Measurements from ENCODE around the gene TSEN2. TPM values are rescaled to one million over a fixed set of nuclear protein-coding genes. Genes with fewer than 3 reads are reported as not detected.
"Not testable (repeated sequence)": the region's sequence is repeated elsewhere in the genome, so short reads cannot be mapped to it uniquely, and the experiment has no call there.

Gene TSEN2
- total RNA-seq, 1 donor from 2014 or later, result 39.5 TPM

DNA sequence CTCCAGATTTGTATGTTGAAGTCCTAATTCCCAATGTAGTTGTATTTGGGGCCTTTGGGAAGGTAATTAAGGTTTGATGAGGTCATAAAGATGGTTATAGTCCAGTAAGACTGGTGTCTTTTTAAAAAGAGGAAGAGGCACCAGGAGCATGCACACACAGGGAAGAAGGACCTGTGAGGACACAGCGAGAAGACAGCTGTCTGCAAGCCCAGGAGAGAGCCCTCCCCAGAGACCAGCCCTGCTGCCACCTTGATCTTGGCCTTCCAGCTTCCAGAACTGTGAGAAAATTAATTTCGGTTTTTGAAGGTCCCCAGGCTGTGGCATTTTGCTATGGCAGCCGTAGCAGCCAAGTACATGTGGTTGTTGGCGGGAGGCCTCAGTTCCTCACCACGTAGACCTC is 32.8 kb upstream of the TSEN2 start:
- DNase-seq (ENCODE audit: low spot score in 2 of 2), result no peak
- FAIRE-seq, result no peak

DNA sequence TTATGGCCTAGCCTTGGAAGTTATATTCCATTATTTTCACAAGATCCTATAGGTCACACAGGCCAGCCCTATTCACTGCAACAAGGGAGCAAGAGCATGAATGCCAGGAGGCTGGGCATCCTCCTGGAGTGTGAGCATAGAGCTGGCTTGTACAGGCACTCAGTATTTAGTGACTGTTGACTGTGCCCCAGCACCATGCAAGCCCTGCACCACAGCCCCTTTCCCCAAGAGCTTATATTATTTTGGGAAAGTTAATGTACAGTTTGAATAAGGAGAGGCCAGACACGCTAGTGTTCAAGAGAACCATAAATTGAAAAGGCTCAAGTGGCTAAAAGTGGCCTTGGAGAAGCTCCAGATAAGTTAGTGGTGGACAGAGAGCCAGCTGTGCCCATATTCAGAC is 32.3 kb upstream of the TSEN2 start:
- FAIRE-seq, result no peak
- DNase-seq (ENCODE audit: low spot score in 2 of 2), result no peak

DNA sequence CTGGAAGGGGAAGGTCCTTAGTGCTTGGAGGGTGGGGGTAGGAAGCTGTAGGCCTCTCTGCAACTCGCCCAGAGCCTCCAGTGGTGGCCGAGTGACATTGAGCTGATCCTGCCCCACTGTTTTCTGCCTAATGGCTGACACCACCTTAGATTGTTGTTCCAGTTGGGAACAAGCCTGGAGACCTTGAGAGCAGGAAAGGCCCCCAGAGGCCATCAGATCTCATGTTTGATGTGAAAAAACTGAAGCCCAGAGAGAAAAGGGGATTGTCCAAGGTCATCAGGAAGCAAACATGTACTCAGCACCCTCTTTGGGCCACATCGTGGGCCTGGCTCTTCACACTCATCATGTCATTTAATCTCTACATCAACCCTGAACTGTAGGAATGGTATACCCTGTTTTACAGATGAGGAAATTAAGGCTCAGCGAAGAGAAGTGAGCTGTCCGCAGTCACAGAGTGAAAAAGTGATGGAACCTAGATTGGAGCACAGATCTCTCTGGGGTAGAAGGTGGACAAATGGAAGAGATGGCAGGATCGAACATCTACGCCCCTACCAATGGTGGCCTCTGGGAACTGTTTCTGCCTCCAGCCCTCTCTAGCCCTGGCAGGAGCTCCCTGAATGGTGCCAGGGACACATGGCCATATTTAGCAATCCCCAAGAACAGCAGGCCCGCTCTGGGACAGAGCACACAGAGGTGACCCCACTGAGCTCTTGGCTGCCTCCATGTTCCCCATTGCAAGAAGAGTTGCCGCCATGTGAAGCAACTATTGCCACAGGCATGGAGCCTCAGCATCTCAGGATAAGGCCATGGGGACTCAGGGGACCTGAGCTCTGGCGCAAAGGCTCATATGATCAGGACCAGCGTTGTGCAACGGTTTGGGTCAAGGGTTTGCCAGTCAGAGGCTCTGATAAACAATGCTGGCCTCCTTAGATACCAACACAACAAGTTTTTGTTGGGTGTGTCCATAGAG is 31.6 kb upstream of the TSEN2 start:
- DNase-seq (ENCODE audit: low spot score in 2 of 2) (no peak), FAIRE-seq (no peak)

DNA sequence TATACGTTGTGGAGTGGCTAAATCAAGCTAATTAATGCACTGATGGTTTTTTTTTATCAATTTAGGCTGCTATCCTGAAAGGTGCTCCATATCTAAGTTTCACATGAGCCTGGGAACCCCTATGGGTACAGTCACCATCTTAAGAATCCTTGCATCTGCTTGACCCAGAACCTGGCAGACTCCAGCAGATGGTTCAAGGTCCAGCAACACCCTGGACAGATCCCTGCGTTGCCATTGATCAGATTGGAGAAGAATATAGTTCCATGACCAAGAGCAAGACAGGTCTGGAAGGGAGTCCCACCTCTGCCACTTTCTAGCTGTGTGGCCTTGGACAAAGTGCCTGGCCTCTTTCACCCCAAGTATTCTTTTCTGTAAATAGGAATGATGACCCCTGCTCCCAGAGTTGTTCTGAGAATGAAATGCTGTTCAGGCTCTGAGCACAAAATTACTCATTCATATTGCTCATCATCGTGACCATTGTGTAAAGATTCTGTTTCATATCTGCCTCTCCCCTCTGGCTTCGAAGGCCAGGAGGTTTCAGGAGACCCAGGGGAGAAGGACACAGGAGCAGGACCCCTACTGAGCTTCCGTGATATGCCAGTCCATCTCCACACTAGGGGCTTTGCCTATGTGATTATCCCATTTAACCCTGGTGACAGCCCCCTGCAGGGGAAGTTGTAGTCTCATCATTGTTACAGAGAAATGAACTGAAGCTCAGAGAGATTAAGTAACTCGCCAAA is 30.0 kb upstream of the TSEN2 start:
- no peak for FAIRE-seq
- DNase-seq (ENCODE audit: low spot score in 2 of 2), result no peak

DNA sequence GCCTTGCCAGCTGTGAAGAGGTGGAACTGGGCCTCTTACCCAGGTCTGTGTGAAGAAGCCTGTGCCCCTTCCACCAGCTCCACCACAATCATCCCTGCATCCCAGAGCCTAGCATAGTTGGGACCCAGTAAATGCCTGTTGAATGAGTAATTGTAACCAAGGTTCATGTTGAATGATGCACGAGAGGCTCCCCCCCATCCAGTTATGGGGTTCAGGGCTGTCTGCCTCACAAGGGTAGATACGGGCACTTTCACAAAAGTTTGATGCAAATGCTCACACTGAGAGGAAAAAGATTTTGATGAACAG is 29.5 kb upstream of the TSEN2 start:
- DNase-seq (ENCODE audit: low spot score in 2 of 2) (no peak), FAIRE-seq (no peak)

DNA sequence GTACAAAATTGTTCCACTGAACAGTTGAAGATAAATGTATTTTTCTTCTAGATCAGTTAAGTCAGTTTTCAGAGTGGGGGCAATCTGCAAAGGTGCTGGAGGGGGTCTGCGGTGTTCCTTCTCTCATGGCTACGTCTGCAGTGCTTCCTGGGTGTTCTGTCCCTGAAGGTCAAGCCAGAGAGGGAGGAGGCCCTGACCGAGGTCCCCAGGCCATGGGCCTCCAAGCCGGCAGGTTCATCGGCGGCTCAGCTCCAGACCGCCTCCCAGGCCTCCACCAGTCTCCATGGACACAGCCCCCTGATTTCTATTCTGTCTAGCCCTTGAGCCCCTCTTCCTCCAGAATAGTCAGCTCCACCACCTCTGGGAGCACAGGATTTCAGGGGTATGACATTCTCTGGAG is 28.5 kb upstream of the TSEN2 start:
- no peak for DNase-seq (ENCODE audit: low spot score in 2 of 2)

DNA sequence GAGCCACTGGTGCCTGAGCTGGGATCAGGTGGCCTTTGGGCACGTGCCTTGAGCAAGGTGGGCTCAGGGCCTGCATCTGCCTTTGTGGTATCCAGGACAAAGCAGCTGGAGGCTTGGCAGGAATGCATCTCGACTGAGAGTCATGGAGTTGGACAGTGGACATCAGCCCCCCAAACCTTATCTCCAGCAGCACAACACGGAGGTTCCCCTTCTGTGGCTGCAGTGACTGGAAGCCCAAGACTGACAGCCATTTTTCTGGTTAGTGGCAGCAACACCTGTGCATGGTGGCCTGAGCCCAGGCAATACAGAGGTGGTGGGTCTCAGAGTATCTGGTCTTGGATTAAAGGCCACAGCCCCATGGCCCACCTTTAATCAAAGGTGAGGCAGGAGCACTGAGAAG is 27.8 kb upstream of the TSEN2 start:
- no peak for DNase-seq (ENCODE audit: low spot score in 2 of 2)

More for the DNA sequence above, 28.5 kb upstream of the TSEN2 start:
- no peak for FAIRE-seq

DNA sequence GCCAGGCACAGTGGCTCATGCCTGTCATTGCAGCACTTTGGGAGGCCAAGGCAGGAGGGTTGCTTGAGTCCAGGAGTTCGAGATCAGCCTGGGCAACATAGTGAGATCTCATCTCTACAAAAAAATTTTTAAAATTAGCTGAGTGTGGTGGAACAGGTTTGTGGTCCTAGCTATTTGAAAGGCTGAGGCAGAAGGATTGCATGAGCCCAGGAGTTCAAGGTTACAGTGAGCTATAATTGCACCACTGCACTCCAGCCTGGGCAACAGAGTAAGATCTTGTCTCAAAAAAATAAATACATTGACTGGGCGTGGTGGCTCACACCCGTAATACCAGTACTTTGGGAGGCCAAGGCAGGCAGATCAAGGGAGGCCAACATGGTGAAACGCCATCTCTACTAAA is 26.9 kb upstream of the TSEN2 start:
- FAIRE-seq; DNase-seq (ENCODE audit: low spot score in 2 of 2): not testable (repeated sequence)

More for the DNA sequence above, 27.8 kb upstream of the TSEN2 start:
- no peak for FAIRE-seq

DNA sequence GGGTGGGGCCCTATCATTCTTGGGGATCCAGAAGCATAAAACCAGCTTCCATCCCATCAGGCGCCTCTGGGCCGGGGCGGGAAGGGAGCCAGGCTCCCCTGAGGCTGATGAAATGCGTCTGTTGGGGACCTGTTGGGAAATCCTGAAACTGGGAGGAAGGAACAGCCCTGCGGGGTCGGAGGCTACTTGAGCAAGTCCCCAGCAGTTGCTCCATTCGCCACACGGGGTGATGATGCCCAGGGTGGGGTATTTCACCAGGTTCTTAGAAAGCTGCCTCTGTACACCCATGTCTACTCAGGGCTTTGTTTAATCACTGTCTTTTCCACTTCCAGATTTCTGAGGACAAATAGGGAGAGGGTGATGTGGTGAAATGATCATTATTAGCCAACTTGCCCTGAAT is 25.4 kb upstream of the TSEN2 start:
- no peak for FAIRE-seq
- no peak for DNase-seq (ENCODE audit: low spot score in 2 of 2)

DNA sequence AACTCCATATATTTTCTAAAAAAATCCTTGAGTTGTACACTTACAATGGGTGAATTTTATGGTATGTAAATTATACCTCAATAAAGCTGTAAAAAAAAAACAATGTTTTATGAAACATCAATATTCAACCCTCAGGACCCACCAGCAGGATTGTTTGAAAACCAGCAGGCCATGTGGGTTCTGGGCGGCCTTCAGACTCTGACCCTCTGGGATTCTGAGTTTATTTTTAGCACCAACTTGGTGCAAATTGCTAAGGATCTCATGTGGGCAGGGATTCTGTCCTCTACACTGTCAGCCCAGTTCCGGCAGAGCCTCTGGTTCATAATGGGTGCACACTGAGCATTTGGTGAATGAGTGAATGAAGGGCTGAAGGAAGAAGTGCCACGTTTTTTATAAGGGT is 24.2 kb upstream of the TSEN2 start:
- FAIRE-seq (no peak), DNase-seq (ENCODE audit: low spot score in 2 of 2) (no peak)

DNA sequence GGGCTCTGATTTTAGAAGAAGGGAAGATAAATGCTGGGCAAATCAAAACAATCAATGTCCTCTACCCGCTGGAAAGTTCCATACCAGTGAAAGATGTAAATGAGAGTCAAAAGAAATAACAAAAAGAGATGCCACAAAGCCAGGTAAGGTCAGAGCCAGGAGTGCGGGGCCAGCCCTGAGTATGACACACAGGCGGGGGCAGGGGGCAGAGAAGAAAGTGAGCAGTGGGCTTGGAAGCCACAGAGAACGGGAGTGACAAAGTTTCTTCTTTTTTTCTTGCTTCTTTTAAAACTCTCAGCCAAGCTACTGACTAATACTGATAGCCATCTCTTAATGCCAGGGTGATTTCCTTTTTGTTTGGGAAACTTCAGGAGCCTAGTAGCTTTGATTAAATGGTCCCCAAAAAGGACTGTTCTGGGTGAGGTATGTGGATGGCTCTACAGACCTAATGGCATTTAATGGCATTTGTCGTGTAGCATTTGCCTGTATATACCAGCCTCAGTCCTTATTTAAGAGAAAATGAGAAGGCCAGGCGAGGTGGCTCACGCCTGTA is 23.1 kb upstream of the TSEN2 start:
- FAIRE-seq (no peak), DNase-seq (ENCODE audit: low spot score in 2 of 2) (no peak)

DNA sequence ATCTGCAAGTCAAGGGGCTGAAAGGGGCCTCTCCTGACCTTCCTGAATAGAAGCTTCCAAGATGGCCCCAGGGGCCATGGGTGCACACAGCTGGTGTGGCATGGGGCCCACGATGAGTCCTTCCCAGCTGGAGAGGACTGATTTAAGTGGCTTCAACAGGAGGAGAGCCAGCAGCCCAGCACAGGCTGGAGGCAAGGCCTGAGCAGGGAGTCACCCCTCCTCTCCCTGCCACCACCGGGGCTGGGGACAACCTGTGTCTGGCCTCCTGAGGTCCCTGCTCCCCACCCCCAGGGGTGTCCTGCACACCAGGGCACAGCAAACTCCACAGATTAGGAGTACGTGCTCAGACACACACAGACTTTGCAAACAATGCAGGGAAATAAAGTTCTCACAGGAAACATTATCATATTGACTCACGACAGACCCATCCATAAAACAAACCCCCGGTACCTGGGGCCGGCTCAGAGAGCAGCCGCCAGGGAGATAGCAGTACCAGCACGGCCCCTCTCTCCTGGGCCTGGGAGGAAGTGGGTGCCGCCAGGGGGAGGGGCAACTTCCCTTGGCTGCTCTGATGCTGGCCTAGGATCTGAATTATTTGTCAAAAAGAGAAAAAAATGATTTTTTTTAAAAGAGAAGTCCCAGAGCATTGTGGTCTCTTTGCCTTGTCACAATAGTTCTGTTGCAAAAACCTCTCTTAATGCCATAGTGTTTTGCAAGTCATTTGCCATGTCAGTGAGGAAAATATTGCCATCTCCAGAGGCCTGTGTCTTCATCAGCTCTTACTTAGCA is 21.9 kb upstream of the TSEN2 start:
- DNase-seq (ENCODE audit: low spot score in 2 of 2), result no peak
- no peak for FAIRE-seq

DNA sequence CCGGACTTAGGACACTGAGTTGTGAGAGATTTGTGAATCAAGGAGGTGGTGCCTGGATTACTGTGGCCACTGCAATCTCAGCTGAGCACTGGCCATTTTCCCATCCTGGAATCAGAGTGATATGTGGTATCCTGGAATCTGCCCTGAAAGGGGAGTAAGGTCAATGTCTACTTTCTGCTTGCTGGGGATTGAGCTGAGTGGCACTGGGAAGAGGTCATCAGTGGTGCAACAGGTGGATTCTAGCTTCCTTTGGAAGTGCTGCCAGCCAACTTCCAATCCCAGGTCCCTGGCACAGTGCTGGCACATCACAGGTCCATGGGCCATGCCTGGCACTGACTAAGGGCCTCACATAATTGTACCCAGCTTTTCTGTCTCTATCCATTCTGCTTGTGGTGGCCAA is 20.6 kb upstream of the TSEN2 start:
- FAIRE-seq, result no peak
- no peak for DNase-seq (ENCODE audit: low spot score in 2 of 2)

DNA sequence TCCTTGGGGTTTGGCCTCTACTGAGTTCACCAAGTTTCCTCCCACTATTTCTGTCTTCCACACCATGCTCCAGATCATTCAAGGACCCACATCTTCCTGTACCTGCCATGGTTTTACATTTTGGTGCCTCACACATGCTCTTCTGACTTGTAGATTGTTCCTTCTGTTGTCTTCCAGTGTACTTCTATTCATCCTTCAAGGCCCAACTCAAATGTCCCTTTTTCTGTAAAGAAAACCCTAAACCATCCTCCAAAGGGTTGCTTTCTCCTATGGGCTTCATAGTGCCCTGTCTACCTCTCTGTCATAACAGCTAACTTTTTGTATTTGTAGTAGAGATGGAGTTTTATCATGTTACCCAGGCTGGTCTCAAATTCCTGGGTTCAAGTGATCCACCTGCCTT is 20.1 kb upstream of the TSEN2 start:
- no peak for FAIRE-seq

DNA sequence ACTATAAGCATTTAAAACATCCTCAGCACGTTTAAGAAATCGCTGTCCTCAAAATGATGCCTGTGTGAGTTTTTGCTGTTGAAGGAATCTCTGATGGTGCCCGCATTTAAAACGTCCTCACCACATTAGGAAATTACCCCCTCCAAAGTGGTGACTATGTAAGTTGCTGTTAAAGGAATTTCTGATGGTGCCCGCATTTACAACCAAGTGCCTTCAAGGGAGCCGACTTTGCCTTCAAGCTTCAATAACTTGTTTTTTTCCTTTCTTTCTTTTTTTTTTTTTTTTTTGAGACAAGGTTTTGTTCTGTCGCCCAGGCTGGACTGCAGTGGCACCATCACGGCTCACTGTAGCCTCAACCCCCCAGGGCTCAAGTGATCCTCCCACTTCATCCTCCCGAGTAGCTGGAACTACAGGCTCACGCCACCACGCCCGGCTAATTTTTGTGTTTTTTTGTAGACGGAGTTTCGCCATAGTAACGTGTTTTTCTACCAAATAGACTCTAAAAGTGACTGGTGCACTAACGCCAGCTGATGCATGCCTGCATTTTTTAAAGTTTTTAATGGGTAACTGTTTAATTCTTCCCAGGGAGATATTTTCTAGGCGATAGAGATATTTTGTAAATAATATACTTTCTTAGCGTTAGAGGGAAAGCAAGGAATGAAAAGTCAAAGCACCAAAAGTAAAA is 19.0 kb upstream of the TSEN2 start:
- FAIRE-seq (no peak), DNase-seq (ENCODE audit: low spot score in 2 of 2) (no peak)

More for the DNA sequence above, 20.1 kb upstream of the TSEN2 start:
- no peak for DNase-seq (ENCODE audit: low spot score in 2 of 2)

DNA sequence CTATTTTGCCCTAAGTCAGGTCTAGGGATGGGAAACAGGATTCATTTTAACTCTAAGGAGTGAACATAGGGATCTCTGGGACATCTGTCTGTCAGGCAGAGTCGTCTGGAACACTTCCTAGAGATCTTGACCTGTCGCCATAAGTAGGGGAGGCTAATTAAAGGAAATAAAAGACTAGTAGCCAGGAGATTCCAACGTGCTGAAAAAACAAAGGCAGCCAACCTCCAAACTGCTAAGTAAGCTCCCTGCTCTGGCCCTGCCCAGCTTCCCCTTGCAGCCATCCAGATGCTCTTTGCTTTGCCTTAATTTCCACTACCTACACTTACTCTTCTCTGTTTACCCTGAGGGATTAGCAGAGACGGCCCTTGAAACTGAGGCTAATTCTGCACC is 18.4 kb upstream of the TSEN2 start:
- FAIRE-seq (no peak), DNase-seq (ENCODE audit: low spot score in 2 of 2) (no peak)

DNA sequence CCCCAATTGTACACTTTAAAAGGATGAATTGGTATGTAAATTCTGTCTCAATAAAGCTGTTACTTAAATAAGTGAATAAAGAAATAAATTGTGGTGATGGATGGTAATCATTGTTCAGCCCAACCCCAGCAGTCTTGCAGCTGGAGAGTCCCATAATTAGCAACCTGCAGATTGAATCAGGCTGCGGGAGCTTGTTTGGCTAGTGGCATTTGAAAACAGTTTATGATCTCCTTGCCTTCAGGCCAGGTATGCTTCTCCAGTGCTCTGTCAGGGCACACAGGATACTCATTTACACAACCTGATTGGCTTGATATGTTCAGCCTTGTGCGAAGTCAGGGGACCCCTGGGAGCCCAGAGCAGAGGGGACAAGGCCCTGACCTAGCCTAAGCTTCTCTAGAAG is 16.5 kb upstream of the TSEN2 start:
- FAIRE-seq (no peak), DNase-seq (ENCODE audit: low spot score in 2 of 2) (no peak)

DNA sequence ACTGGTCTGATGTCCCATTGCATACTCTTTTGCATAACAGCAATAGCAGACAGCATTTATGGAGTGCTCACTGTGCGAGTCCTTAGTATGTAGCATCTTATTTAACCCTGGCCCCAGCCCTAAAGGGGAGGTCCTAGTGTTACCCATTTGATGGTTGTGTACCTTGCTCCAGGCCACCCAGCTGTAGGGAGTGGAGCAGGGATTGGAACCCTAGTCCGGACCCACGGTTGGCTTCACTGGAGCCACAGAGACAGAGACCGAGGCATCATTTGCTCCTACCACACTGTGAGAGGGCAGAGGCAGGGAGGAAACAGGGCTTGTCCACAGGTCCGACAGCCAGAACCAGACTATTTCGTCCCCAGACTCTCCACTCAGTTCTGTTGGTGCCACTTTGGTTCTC is 16.0 kb upstream of the TSEN2 start:
- DNase-seq (ENCODE audit: low spot score in 2 of 2) (no peak), FAIRE-seq (no peak)

DNA sequence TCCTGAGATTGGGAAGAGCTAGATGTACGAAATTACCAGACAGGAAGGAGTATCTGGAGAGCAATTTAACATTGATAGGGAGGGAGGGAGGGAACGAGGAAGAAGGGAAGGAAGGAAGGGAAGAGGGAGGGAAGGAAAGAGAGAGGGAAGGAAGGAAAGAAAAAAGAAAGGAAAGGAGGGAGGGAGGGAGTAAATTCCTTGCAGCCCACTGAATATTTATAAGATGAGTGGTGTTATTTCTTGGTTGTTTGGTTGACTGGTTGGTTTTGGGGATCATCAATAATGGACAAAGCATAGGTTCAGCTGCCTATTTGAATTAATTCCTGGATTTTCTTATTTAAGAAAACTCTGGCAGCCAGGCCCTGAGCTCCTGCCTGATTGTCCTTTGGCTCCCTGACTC is 15.5 kb upstream of the TSEN2 start:
- DNase-seq (ENCODE audit: low spot score in 2 of 2), result no peak
- FAIRE-seq, result no peak

DNA sequence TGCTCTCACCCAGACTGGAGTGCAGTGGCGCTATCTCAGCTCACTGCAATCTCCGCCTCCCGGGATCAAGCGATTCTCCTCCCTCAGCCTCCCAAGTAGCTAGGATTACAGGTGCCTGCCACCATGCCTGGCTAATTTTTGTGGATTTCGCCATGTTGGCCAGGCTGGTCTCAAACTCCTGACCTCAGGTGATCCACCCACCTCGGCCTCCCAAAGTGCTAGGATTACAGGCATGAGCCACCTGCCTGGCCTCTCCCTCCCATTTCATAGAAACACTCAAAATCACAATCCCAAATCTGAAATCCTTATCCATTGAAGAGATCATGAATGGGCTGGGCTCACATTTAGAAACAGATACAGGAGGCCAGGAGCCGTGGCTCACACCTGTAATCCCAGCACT is 15.1 kb upstream of the TSEN2 start:
- not testable (repeated sequence) for FAIRE-seq; DNase-seq (ENCODE audit: low spot score in 2 of 2)
